Stomach (tissue), 9 donors: ENCODE data around the gene CREB5. TPM values are rescaled to one million over a fixed set of nuclear protein-coding genes. Genes with fewer than 3 reads are reported as not detected.

Experiments used
- DNase-seq, 2 donors: peaks; one replicate each; pipeline versions ENCODE4 v3.0.0 to v3.0.0-alpha.2; 2013 to 2019
- H3K27ac ChIP-seq, 5 donors: fragments of 200-600 bp in 4 of 5; sonication (generic) in 4 of 5; one replicate each; pipeline ENCODE4 v1.5.1; 2013 to 2019; ENCODE audit warnings: mild to moderate bottlenecking in 1 of 5, moderate library complexity in 1 of 5
- H3K27me3 ChIP-seq, 3 donors: fragments of 200-600 bp; sonication (generic); one replicate each; pipeline ENCODE4 v1.5.1; 2017 to 2019; ENCODE audit warnings: mixed run types in 1 of 3
- H3K36me3 ChIP-seq, 4 donors: fragments of 200-600 bp; sonication (generic); 1 replicate in 3 of 4; 2 replicates in 1 of 4; pipeline ENCODE4 v1.5.1; 2016 to 2019
- H3K4me1 ChIP-seq, 4 donors: fragments of 200-600 bp; sonication (generic); one replicate each; pipeline ENCODE4 v1.5.1; 2016 to 2019
- H3K4me3 ChIP-seq, 4 donors: fragments of 200-600 bp; sonication (generic) in 3 of 4; one replicate each; pipeline ENCODE4 v1.5.1; 2016 to 2019; ENCODE audit warnings: mild to moderate bottlenecking in 1 of 4
- H3K9me3 ChIP-seq, 4 donors: fragments of 200-600 bp; sonication (generic); one replicate each; pipeline ENCODE4 v1.5.1; 2016 to 2019
- CTCF ChIP-seq, 7 experiments: fragments of 450-650 bp in 4 of 7; fragments of 200-600 bp in 3 of 7; sonication (generic) in 3 of 7; IDR thresholded peaks; one replicate each; pipeline ENCODE4 v1.5.1; 2016 to 2019; ENCODE audit warnings: antibody characterized with exemption in 7 of 7, control low read depth in 2 of 7, mild to moderate bottlenecking in 1 of 7
- EP300 ChIP-seq: sonication (generic); formaldehyde crosslinking; IDR thresholded peaks from one replicate; pipeline ENCODE4 v1.6.1; 2017; ENCODE audit warnings: antibody characterized with exemption
- POLR2A ChIP-seq, 4 donors: fragments of 450-650 bp; IDR thresholded peaks; one replicate each; pipeline ENCODE4 v1.6.1; 2016; ENCODE audit warnings: antibody characterized with exemption in 4 of 4, control low read depth in 2 of 4, mild to moderate bottlenecking in 1 of 4, moderate library complexity in 1 of 4
- POLR2AphosphoS5 ChIP-seq, 3 donors: sonication (generic); formaldehyde crosslinking; IDR thresholded peaks; one replicate each; pipeline ENCODE4 v1.6.1; 2016; ENCODE audit warnings: antibody characterized with exemption in 3 of 3
- WGBS, 5 donors: extraction: QIAGEN DNeasy Blood & Tissue Kit in 3 of 5; methylation state at CpG; one replicate each; pipeline versions ENCODE4 v1.1.5 to v1.1.7; 2013 to 2018; 5-methylcytosine and 5-hydroxymethylcytosine counted together
- intact Hi-C: fragments of 100-400 bp; cut with DNase I; formaldehyde crosslinking; loops from one replicate; pipeline ENCODE4 v1.15.1; 2023; ENCODE audit warnings: low total_unique reads
- polyA plus RNA-seq, 3 donors: library from polyadenylated mRNA; stranded (reverse); fragments of 200-250 nt; gene quantifications; one replicate each; pipeline ENCODE4 v1.2.3, GENCODE V29; 2013
- total RNA-seq, 5 donors: library from RNA; depleted of rRNA; stranded (reverse); fragments of >200 nt; gene quantifications; one replicate each; pipeline versions ENCODE4 v1.1.0 to v1.2.3, GENCODE V29; 2014 to 2016
- donor health status: healthy with polysubstance abuse.
- donor health status: Bipolar disorder and iron deficiency.
- donor health status: healthy.

Gene CREB5
- total and polyA plus RNA-seq, 8 donors, result 0.68 to 30.3 (median 1.5) TPM; not detected in 1

DNA sequence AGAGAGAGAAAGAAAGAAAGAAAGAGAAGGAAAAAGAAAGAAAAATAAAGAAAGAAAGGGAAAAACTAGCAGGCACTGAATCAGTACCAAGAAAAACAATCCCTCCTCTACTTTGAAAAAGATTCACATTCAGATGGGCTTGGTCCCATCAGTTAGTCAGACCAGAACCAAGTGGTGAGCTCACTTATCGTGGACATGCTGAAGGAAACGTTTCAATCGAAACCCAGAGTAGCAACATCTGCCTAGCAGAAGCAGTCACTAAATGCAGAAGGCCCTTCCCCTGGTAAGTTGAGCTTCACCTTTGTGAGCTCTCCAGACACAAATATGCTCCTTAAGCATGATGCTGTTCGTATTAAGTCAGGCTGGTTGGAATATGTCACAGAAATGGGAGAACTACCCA, 378.1 kb downstream of the CREB5 start:
- 89 to 95% (median 92%) methylated on average over 4 of the region's 4 CpGs for WGBS, 5 donors
- Histone ChIP-seq H3K4me3 (no peak overlapping the region), H3K27ac (no peak overlapping the region), H3K4me1 (no peaks in the 10 kb centered on the region), H3K36me3 (no peaks in the 10 kb centered on the region), H3K27me3 (no peaks in the 10 kb centered on the region), H3K9me3 (no peaks in the 10 kb centered on the region)
- no peak for DNase-seq
- no peak for TF ChIP-seq EP300
- intact Hi-C loops, result no loop called here

DNA sequence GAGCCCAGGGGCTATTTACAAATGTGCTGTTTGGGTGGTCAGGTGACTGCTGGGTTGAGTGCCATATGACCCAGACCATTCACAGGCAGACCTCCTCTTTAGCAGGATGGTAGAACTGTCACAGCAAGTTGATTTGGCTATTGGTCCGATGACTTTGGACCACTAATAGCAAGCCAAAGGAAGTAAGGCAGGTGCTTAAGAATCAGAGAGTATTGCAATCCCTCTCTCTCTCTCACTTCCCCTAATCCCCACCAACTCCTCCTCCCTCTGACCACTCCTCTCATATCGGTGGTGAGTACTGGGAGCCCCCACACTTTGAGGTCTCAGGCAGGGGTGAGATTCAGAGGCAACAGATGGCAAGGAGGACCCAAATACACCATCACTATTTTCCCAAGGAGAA, 380.5 kb downstream of the CREB5 start:
- 81 to 93% (median 91%) methylated on average over 2 of the region's 2 CpGs for WGBS, 5 donors
- H3K9me3 ChIP-seq, result no peaks in the 10 kb centered on the region
- no peaks in the 10 kb centered on the region for H3K4me1 ChIP-seq
- H3K27ac ChIP-seq, result no peak overlapping the region
- H3K36me3 ChIP-seq, result no peaks in the 10 kb centered on the region
- intact Hi-C loops, result no loop called here
- H3K27me3 ChIP-seq, result no peaks in the 10 kb centered on the region
- no peak for DNase-seq
- no peak overlapping the region for H3K4me3 ChIP-seq
- TF ChIP-seq POLR2A (IDR thresholded peaks at IDR 0.05) (no peak), CTCF (IDR thresholded peaks at IDR 0.05) (no peak), POLR2AphosphoS5 (IDR thresholded peaks at IDR 0.05) (no peak), EP300 (no peak)

- TF ChIP-seq EP300, result no peak
- TF ChIP-seq CTCF (IDR thresholded peaks at IDR 0.05), result no peak
- TF ChIP-seq POLR2AphosphoS5 (IDR thresholded peaks at IDR 0.05), result no peak
- no peak for TF ChIP-seq POLR2A (IDR thresholded peaks at IDR 0.05)
- WGBS, 5 donors, result 81 to 91% (median 89%) methylated on average over 9 of the region's 9 CpGs
- H3K9me3 ChIP-seq, result no peaks in the 10 kb centered on the region
- no peak overlapping the region for H3K4me3 ChIP-seq
- intact Hi-C loops, result no loop called here
- H3K27ac ChIP-seq, result no peak overlapping the region
- H3K4me1 ChIP-seq, result no peaks in the 10 kb centered on the region
- H3K36me3 ChIP-seq, result no peaks in the 10 kb centered on the region
- H3K27me3 ChIP-seq, result no peaks in the 10 kb centered on the region
- no peak for DNase-seq
Observed at GRCh38 chr7:28793381-28794085, 381.2 kb downstream of the CREB5 start.

- peak in 1 of 2 donors; percentile 16 for DNase-seq
- Histone ChIP-seq H3K4me1 (no peaks in the 10 kb centered on the region), H3K27ac (no peak overlapping the region), H3K36me3 (no peaks in the 10 kb centered on the region), H3K4me3 (no peak overlapping the region), H3K9me3 (no peaks in the 10 kb centered on the region), H3K27me3 (no peaks in the 10 kb centered on the region)
- TF ChIP-seq POLR2AphosphoS5 (IDR thresholded peaks at IDR 0.05), result no peak
- WGBS, 5 donors, result 89 to 93% (median 92%) methylated on average over 15 of the region's 15 CpGs
- intact Hi-C loops, result no loop called here
Observed at GRCh38 chr7:28798274-28798673, 386.0 kb downstream of the CREB5 start.

GRCh38 chr7:28799619-28800018, 387.3 kb downstream of the CREB5 start:
- no peak overlapping the region for H3K4me3 ChIP-seq
- H3K27me3 ChIP-seq, result no peaks in the 10 kb centered on the region
- TF ChIP-seq POLR2AphosphoS5 (IDR thresholded peaks at IDR 0.05), result no peak
- intact Hi-C loops, result no loop called here
- H3K4me1 ChIP-seq, result no peaks in the 10 kb centered on the region
- H3K27ac ChIP-seq, result no peak overlapping the region
- H3K9me3 ChIP-seq, result no peaks in the 10 kb centered on the region
- 37 to 68% (median 47%) methylated on average over 1 of the region's 1 CpG for WGBS, 5 donors
- H3K36me3 ChIP-seq, result peaks cover 0 to 6% (median 0%) of the 10 kb centered on the region in 4 donors
- no peak for DNase-seq

DNA sequence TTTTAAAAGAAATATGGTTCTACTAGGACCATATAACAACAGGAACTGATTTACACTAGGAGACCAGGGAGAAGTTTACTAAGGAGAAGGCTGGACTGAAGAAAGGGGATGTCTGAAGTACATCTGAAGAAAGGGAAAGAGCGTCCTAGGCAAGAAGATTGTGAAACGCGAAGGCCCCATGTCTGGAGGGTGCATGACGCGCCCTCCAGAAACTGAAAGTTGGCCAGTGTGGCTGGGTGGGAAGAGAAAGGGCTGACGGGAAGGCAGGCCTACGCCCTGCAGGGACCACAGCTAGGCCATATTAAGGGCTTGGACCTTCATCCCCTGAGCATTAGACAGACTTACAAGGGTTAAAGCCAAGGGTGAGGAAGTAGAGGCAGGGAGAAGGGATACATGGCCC, 387.8 kb downstream of the CREB5 start:
- DNase-seq, result peak in 1 of 2 donors; percentile 16
- no peak overlapping the region for H3K27ac ChIP-seq
- no peaks in the 10 kb centered on the region for H3K9me3 ChIP-seq
- peaks cover 0 to 6% (median 0%) of the 10 kb centered on the region in 4 donors for H3K36me3 ChIP-seq
- intact Hi-C loops, result no loop called here
- WGBS, 5 donors, result 78 to 95% (median 85%) methylated on average over 7 of the region's 7 CpGs
- no peak overlapping the region for H3K4me3 ChIP-seq
- TF ChIP-seq POLR2AphosphoS5 (IDR thresholded peaks at IDR 0.05) (no peak), EP300 (no peak), POLR2A (IDR thresholded peaks at IDR 0.05) (no peak), CTCF (IDR thresholded peaks at IDR 0.05) (no peak)
- H3K27me3 ChIP-seq, result no peaks in the 10 kb centered on the region
- H3K4me1 ChIP-seq, result no peaks in the 10 kb centered on the region
